CD4-positive, alpha-beta T cell treated with Interleukin-6 for 4 hours (primary cell): ENCODE results near the gene WHRN.

Experiments
- DNase-seq: peaks from one replicate; pipeline ENCODE4 v3.0.0-alpha.2; 2020; ENCODE audit warnings: mixed read lengths

The WHRN gene

DNA sequence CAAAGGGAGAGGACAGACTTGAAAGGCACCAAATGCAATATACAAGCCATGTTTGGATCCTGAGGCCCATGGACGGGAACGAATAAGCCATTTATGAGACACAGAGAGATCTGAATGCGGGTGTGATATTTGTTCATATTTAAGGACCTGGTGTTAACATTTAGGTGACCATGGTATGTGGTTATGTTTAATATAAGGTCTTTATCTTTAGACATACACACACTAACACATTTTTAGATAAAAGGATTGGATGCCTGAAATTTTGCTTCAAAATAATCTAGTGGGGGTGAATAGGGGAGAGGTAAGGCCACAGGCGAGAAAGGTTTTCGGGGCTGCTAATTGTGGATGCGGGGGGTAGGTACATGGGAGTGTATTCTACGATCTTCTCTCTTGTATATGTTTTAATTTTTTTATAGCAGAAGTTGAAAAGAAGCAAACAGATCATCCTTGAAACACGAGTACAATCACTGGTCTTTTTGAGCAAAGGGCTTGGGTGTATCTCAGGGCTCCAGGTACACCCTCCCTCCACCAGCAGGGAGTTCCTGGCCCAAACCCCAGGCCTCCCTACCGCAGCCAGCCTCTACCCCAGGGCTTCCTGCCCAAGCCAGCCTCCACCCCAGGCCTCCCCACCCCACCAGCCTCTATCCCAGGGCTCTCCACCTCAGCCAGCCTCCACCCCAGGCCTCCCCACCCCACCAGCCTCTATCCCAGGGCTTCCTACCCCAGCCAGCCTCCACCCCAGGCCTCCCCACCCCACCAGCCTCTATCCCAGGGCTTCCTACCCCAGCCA, 129.7 kb downstream of the WHRN start:
- DNase-seq: peak; percentile 41

DNA sequence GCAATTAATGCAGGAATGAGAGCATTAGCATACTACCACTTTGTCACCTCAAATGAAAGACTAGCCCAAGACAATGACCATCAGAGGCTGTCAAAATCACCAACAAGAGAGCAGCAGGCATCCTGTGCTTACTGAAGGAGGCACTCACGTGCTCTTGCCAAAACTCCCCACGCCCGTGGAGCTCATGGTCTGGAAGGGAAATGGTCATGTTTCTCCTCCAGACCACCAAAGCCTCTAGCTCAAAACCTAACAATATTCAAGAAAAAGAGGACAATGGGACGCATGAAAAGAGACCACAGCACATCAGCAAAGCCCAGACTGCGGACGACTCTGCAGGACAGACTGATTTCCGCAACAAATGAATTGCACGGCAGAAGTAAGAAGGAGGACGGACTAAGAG, 130.3 kb downstream of the WHRN start:
- no peak for DNase-seq

DNA sequence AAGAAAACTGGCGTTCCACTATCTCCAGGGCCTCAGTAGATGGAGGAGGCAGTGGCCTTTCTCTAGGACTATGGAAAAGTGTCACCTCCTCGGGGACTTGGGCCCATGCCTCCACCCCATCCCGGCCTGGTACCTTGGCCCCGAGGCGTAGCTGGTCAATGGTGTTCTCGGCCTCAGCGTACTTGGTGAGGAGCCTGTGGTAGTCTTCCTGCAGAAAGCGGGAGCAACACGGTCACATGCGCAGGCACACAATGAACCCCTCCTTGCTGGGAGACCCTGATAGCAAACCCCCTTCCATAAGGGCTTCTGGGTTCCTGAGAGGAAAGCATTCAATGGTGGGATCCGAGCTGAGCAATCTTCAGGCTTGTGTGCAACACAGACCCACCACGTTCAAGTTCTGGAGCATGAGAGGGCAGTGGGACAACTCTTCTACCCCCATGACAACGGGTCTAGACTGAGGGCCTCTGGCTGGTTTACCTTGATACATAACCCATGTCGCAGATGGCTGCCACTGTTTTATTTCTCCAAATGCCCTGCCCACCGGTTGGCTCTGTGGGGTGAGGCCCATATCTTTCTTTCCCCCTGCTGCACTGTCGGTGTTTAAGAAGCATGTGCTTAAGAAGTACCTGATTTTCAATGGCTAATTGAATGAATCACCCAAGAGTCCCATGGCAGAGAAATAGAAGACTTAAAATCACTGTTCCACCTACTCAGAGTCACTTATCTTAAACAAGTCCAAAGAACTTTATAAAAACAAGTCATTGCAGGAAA, 131.1 kb downstream of the WHRN start:
- no peak for DNase-seq

DNA sequence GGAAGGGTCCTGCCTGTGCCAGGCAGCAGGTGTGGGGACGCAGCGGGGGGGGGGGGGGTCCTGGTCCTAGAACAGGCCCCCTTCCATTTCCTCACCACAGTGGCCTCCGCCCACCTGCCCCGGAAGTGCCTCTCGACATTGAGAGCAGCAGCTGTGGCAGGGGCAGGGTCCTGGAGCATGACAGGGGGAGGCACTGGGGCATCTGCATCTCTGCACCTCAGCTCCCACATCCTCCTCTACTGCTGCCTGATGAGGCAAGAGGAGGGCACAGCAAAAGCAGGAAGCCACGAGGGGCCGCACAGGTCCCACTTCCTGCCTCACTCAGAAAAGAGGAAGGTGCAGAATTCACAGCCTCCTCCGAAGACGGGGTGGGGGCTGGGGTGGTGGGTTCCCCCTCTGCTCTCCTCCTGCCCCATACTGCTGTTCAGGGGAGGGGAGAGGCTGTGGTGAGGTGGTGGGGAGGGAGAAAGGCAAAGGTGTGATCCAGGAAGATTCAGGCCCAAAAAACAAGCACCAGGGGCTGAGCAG, 132.3 kb downstream of the WHRN start:
- peak; percentile 90 for DNase-seq

DNA sequence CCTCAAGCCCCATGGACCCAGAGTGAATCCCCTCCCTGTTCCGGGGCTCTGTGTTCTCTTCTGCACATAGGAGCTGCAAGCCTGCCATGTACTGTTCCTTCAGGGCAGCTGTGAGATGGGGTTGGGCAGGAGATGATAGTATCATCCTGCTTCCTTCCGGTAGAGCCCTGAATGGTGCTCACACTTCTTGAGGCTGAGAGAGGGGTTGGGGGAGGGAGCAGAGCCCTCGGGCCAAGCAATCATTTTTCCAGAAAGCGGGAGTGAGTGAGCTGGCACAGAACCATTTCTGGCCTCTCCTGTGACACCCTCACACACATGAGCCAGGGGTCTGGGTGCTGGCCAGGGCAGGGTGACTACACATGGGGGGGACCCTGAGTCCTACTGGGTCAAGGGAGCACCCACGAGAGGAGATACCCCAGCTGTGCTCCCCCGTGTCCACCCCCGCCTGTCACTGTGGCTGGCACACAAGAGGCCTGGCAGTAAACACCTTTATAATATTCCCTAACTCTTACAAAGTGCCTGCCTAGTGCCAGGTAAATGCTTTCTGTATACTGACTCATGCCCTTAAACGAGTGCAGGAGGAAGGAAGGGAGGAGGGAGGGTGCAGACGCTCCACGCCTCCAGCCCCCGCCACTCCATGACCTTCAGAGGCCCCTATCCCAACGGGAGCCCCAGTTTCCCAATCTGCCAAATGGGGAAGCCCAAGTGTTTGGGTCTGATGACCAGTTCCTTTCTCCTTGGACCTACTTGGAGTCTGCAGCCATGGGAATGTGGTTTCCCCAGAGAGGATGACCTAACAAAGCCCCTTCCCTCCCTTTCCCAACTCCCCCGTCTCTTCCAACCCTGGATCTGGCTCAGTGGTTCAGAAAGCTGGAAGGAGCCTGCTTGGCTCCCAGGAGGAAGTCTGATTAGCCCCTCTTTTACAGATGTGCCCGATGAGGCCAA, 133.0 kb downstream of the WHRN start:
- DNase-seq: peak; percentile 67

DNA sequence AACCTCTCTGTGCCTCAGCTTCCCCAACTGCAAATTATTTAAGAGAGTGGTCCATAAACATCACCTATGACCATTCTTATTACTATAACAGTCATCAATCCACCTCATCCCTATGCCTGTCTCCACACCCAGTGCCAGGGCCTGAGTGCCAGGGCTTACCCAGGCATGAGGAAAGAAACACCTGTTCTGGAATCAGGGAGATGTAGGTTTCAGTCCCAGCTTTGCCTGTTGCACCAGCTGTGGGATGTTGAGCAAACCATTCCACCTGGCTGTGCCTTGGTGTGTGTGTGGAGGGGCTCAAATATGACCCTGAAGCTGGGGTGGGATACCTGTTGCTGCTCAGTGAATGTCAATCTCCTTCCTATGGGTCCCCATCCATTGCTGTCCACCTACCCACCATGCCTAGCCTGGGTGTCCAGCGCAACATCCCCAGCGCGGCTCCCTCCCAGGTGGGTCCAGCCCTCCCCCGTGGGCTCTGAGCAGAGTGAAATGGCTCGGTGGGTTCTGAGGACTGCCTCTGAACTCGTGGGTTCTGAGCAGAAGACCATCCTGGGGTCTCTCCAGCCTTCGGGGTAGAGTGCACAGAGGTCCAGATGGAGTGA, 133.8 kb downstream of the WHRN start:
- DNase-seq: no peak

DNA sequence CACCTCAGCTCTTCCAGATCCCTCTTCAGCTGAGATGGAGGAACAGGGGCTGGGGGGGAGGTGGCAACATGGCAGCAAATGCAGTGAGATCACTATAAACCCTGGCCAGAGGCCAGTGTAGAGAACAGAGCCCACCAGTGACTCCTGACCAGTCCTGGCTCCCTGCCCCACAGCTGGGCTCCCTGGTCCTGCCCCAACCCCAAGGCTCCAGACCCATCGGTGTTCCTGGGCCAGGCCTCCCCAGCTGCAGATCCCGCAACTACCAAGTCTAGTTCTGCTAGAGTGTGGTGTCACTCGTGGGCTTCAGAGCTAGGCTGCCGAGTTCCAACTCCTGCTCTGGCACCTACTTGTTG, 134.3 kb downstream of the WHRN start:
- no peak for DNase-seq

DNA sequence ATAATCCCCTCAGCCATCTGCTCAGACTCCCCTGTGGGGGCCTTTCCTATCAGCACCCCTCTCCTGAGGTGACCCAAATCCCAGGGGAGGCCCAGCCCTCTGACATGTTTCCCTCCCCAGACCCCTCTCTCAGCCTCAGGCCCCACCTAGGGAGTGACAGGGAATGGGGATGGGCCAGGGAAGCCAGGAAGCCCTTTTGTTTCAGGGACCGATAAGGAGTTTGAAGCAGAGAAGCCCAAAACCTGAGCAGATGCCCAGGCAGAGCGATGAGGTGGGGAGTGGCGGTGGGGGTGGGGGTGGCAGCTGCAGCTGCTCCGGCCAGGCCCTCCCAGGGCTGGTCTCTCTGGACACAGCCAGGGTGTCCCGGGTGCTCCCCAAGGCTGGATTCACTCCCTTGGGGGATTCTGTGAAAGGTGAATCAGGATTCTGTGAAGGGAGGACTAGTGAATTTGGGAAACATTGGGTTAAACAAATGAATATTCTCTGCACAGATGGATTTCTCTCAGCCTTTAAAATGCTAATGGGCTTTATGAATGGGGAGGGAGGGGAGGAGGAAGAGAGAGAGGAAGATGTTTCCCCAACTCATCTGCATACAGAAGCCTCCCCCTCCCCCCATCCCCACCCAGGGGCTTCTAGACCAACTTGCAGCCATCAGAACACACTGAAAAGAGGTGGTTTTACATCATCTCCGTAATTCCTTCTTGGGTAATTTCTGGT, 134.9 kb downstream of the WHRN start:
- DNase-seq: no peak

DNA sequence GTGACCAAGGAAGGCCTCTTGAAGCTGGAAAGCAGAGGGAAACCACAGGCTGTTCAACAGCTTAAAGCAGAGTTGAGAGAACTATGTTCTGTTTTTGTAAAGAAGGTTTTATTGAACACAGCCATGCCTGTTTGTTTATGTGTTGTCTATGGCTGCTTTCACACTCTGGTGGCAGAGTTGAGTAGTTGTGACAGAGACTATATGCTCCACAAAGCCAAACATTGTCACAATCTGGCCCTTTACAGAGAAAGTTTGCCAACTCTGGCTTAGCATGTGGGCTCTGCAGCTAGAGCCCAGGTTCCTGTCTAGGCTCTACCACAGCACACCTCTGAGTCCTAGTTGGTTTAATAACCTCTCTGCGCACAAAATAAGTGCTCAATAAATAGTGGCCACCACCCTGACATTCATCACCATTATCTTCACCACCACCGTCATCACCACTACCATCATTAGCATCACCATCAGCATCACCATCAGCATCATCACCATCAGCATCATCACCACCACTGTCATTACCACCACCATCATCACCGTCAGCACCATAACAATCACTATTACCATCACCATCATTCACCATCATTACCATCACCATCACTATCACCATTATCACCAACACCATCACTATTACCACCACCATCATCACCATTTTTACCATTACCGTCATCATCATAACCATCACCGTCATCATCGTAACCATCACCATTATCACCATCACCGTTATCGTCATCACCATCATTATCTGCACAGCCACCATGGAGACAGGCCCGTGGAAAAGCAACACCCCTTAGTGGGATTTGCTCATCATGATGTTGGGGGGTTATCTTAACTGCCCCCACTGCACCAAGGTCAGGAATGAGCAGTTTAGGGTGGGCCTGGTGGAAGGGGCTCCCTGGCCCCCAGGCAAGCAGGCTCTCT, 135.8 kb downstream of the WHRN start:
- no peak for DNase-seq

DNA sequence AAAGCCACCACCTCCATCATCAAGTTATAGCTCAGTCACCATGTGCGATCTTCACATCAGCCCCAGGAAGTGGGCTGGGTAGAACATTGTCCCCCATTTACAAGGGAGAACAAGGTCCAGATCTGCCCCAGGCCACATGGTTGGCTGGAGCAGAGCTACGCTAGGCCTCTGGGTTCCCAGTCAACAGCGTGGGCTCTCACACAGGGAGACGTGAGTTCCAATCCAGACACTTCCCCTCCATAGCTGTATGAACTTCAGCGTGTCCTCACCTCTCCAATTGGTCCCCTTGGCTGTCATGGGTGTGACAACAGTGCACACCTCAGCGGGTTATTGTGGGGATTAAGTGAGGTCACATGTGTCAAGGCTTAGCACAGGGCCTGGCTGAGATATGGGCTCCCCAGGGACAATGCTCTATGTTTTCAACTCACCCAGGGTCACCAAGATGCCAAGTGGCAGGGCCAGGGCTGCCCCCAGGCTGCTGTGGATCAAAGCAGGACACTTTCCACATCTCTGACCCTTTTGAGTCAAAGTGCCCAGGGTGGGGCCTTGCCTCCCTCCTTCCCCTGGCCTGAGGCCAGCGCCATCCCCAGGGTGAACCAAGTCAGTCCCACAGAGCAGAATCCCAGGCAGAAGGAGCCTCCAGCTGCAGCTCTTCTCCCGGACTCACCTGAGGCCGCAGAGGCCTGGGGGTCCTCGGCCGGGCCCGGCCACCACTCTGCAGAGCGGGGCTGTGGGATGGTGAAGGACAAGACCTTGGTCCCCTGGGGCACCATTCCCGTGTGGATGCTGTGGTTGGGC, 137.3 kb downstream of the WHRN start:
- DNase-seq: no peak

DNA sequence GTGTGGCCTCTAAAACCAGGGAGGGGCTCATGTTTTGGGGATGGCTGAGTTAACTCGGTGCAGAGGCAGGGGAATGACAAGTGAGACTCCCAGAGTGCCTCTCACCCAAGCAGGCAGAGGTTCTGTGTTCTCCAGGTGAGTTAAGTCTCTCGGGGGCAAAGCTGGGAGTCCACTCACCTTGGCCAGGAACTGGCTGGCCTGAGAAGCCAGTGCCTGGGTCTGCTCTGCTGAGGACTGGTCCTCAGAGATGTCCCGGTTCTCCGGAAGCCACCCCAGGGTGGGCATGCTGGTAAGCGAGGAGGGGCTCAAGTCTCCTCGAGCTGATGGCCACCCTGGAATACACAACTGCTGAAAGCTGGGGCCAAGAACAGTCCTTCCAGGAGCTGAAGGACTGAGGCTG, 137.9 kb downstream of the WHRN start:
- DNase-seq: no peak

DNA sequence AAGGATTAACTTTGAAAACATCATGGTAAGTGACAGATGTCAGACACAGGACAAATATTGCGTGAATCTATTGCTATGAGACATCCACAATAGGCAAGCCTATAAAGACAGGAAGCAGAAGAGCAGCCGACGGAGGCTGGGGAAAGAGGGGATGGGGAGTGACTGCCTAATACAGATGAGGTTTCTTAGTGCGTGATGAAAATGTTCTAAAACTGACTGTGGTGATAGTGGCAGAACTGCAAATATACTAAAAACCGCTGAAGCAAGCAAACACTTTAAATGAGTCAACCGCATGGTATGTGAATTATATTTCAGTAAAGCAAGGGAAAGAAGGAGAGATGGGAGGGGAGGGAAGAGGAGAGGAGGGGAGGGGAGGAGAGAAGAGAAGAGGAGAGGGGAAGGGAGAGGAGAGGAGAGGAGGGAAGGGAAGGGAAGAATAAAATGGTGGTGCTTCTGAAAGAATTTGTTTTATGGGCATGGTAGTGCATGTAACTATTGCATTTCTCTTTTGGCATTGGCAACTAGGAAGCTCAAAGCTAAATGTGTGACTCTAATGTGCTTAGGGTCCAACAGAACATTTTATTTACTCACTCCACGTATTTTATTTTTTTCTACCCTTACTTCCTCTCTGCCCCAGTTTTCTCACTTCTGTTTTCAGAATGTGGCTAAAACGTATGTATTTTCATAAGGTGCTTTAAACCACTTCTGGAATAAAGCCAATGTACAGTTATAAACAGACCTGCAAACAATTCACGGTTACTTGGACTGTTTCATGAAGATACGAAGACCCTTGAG, 138.7 kb downstream of the WHRN start:
- DNase-seq: peak; percentile 69

DNA sequence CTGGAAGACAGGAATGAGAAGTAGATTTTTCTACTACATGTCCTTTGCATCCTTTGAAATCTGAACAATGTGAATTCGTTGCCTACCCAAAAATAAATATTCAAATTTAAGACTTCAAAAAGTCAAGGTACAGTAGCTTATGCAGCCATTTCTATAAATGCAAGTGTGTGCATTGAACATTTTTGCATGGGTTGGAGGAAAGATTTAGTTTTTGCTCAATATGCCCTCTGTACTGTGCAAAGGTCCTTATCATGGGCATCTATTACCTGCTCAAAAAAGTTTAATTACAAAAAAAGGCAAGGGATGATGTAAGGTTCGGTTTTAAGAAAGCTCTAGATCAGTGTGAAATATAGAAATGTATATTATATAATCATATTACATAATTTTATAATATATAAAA, 140.1 kb downstream of the WHRN start:
- no peak for DNase-seq

DNA sequence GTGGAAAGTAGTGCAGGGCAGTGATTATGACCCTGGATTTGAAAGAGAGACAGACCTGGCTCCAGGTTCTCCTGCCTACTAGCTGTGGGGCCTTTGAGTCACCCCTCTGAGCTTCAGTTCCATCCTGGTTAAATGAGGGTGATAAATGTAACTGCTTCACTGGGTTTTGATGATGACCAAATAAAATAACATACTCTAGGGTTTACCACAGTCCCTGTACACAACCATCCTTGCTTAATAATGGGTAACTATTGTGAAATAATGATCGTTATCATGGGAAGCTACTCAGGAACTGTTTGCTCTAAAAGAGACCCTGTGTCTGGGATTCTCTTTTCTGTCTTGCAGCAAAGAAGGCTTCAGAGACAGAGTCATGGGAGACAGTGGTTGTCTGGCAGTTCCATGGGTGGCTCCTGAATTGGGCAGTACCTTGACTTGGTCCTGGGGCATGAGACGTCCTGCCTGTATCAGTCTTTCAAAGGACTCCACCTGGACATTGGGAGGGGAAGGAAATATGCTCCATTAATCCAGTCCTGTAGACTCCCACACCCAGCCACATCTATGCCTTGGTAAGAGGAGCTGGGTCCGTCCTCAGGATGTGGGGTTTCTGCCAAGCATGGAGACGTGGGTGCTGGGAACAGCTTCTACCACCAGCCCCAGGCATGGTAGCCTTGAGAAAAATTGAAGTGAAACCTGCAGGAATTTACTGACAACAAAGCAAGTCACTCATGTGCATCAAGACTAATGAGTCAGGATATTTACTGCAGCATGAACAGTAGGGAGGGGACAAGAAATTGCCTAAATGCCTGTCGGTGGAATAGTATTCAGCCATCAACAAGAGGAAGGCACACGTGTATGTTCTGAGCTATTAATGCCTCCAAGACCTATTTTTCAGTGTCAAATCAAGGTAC, 140.9 kb downstream of the WHRN start:
- no peak for DNase-seq

DNA sequence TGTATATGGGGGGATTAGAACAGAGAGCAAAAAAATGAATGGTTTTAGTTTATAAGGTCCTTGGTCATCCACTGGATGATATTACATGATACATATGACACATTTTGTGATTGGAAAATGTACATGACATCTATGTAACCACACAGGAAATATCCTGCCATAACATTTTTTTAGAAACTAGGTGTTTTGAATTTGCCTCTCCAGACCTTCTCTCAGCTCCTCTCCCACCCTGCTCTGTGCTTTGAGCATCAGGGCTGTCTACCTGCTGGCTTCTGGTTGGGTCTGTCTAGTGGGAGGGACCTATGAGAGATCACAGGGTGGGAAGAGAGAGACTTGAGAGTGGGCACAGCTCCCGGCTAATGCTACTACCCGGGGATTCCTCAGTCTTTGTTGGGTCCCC, 141.8 kb downstream of the WHRN start:
- peak; percentile 41 for DNase-seq

DNA sequence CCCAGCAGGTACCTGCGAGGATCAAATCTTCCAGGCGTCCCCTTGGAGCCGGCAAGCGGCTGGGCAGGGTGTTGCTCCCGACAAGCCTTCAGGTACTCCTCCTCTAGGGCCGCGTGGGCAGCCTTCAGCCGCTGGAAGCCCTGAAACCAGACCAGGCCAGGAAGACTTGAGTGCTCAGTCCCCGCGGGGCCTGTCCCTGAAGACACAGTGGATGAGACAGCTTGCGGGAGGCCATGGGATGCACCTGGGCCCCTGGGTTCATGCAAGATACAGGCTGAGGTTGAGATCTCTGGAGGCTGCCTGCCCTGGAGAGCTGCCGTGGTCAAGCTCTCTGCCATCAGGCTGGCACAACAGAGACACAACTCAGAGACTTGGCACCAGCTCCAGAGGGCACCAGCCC, 142.9 kb downstream of the WHRN start:
- no peak for DNase-seq

DNA sequence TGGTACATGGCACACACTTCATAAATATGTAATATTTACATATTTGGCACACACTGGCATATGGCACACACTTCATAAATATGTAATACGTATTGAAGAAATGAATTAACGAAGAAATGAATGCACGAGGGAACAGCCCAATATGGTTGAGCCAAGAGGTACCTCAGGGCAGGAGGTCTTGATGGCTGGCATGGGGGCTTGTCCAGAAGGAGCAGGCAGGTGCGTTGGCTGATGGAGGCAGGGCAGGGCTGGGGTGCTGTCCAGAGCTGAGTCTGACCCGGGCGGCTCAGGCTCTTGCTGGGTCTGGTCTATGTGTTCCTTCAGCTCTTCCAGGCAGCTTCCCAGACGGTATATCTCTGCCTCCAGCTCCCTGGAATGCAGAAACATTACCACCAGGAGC, 143.7 kb downstream of the WHRN start:
- DNase-seq: no peak

DNA sequence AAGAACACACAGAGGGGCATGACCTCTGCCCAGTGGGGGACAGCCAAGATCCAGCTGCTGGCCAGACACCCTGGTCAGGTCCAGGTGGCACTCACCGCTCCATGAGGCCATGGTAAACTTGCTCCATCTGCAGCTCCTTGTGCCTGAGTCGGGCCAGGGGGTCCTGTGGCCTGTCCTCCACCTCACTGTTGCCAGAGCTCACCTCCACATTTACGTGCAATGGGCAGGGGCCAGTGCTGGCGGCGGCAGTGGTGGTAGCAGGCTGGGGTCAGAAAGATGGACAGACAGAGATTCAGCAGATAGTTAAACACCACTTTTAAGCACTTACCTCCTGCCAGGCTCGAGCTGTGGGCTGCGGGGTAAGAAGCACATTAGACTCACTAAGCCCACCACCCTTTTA, 145.5 kb downstream of the WHRN start:
- no peak for DNase-seq
